Mesendoderm (in vitro differentiated cells): ENCODE results near the gene STARD10.

ENCODE experiments used
- DNase-seq: peaks from one replicate; pipeline ENCODE4 v3.0.0; 2013
- H2AK5ac ChIP-seq: 2 replicates; pipeline ENCODE4 v1.6.1; 2013; ENCODE audit warnings: low read length, inconsistent platforms
- H2BK120ac ChIP-seq: 2 replicates; pipeline ENCODE4 v1.6.1; 2013; ENCODE audit warnings: low read depth, mild to moderate bottlenecking, low read length, moderate library complexity, mixed read lengths
- H2BK15ac ChIP-seq: replicated peaks from 2 replicates; pipeline ENCODE4 v1.6.1; 2013; ENCODE audit warnings: low read depth, mild to moderate bottlenecking, moderate library complexity
- H2BK5ac ChIP-seq: 2 replicates; pipeline ENCODE4 v1.6.1; 2013; ENCODE audit warnings: low read length, inconsistent platforms
- H3K18ac ChIP-seq: 2 replicates; pipeline ENCODE4 v1.6.1; 2013; ENCODE audit warnings: mild to moderate bottlenecking, low read length, mixed read lengths
- H3K23ac ChIP-seq: one replicate; pipeline ENCODE4 v1.6.1; 2013; ENCODE audit warnings: low read length
- H3K27ac ChIP-seq: 2 replicates; pipeline ENCODE4 v1.5.1; 2013; ENCODE audit warnings: low read depth, mild to moderate bottlenecking, inconsistent platforms, low read length, moderate library complexity
- H3K27me3 ChIP-seq: 2 replicates; pipeline ENCODE4 v1.6.1; 2013; ENCODE audit warnings: low read length, control low read depth, mild to moderate bottlenecking, inconsistent platforms; ENCODE audit not compliant: insufficient read depth, poor library complexity
- H3K36me3 ChIP-seq: 2 replicates; pipeline ENCODE4 v1.6.1; 2013; ENCODE audit warnings: low read length, inconsistent platforms; ENCODE audit not compliant: control insufficient read depth, insufficient read depth
- H3K4ac ChIP-seq: one replicate; pipeline ENCODE4 v1.6.1; 2013; ENCODE audit warnings: low read depth, mild to moderate bottlenecking, low read length, moderate library complexity
- H3K4me1 ChIP-seq: 2 replicates; pipeline ENCODE4 v1.6.1; 2013; ENCODE audit warnings: low read depth, low read length, inconsistent platforms; ENCODE audit not compliant: control insufficient read depth
- H3K4me2 ChIP-seq: 2 replicates; pipeline ENCODE4 v1.6.1; 2013; ENCODE audit warnings: low read length
- H3K4me3 ChIP-seq: 2 replicates; pipeline ENCODE4 v1.5.1; 2013; ENCODE audit warnings: mild to moderate bottlenecking, low read length
- H3K56ac ChIP-seq: one replicate; pipeline ENCODE4 v1.6.1; 2013; ENCODE audit warnings: low read length
- H3K79me1 ChIP-seq: 2 replicates; pipeline ENCODE4 v1.6.1; 2013; ENCODE audit warnings: low read length, inconsistent platforms
- H3K79me2 ChIP-seq: 2 replicates; pipeline ENCODE4 v1.6.1; 2013; ENCODE audit warnings: mild to moderate bottlenecking, low read length; ENCODE audit not compliant: control insufficient read depth, insufficient read depth
- H3K9ac ChIP-seq: 2 replicates; pipeline ENCODE4 v1.6.1; 2013; ENCODE audit warnings: low read length, inconsistent platforms
- H4K5ac ChIP-seq: one replicate; pipeline ENCODE4 v1.6.1; 2013; ENCODE audit warnings: low read length
- H4K8ac ChIP-seq: one replicate; pipeline ENCODE4 v1.6.1; 2013; ENCODE audit warnings: low read depth, mild to moderate bottlenecking, control low read depth, low read length, moderate library complexity
- WGBS: extraction: QIAGEN DNeasy Blood & Tissue Kit; methylation state at CpG from one replicate; pipeline ENCODE4 v1.1.7; 2013; ENCODE audit warnings: low lambda C conversion rate, missing lambda C conversion rate; ENCODE audit not compliant: insufficient coverage; ENCODE audit errors: extremely low coverage; 5-methylcytosine and 5-hydroxymethylcytosine counted together

STARD10 gene

DNA sequence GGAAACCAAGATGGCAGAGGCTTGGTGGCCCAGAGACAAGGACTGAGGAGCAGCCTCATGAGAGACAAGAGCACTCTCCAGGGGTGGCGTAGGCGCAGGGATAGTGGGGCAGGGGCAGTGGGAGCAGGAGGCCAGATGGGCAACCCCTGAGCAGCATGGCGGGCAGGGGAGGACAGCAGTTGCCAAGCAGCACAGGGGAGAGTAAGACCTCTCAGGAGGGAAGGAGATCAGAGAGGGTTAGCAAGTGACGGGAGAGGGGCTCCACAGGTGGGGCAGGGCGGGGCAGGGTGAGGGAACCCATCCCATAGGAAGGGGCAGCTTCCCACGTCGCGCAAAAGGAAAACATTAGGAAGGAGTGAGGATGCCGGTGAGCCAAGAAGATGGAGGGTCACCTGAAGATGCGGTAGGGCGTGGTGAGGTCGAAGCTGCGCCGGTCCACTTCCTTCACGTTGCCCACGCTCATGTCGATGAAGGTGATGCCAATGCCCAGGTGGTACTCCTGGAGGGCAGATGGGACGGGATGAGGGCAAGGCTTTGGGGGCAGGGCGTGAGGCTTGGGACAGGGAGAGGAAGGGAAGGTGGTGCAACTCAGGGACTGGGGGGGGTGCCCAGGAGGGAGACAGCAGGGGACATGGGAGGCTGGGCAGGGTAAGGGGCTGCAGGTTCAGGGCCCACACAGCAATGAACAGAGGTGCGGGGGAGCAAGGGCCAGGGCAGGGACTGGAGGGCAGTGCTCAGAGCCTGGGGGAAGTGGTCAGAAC, 84.2 kb downstream of the STARD10 start:
- H3K36me3 ChIP-seq = no peaks in the 10 kb centered on the region
- no peaks in the 10 kb centered on the region for H3K27me3 ChIP-seq
- no peak overlapping the region for H3K4me2 ChIP-seq
- H3K4me3 ChIP-seq = no peak overlapping the region
- no peak for DNase-seq
- H3K56ac ChIP-seq = no peak overlapping the region
- no peak overlapping the region for H2BK15ac ChIP-seq
- H3K4ac ChIP-seq = no peak overlapping the region
- WGBS = no CpG with 5 or more reads among the region's 20 CpGs
- no peak overlapping the region for H2BK120ac ChIP-seq
- H2AK5ac ChIP-seq = no peak overlapping the region
- H4K8ac ChIP-seq = no peak overlapping the region
- no peak overlapping the region for H3K9ac ChIP-seq
- H2BK5ac ChIP-seq = no peak overlapping the region
- H3K4me1 ChIP-seq = peaks cover 18% of the 10 kb centered on the region
- no peak overlapping the region for H3K23ac ChIP-seq
- H3K79me2 ChIP-seq = no peaks in the 10 kb centered on the region
- H3K79me1 ChIP-seq = peaks cover 3% of the 10 kb centered on the region
- H3K18ac ChIP-seq = no peak overlapping the region
- no peak overlapping the region for H3K27ac ChIP-seq
- no peak overlapping the region for H4K5ac ChIP-seq

GRCh38 chr11:72707032-72707431, 86.8 kb downstream of the STARD10 start:
- Histone ChIP-seq H3K4me2 (no peak overlapping the region), H2AK5ac (no peak overlapping the region)
- WGBS = no CpG with 5 or more reads among the region's 9 CpGs

DNA sequence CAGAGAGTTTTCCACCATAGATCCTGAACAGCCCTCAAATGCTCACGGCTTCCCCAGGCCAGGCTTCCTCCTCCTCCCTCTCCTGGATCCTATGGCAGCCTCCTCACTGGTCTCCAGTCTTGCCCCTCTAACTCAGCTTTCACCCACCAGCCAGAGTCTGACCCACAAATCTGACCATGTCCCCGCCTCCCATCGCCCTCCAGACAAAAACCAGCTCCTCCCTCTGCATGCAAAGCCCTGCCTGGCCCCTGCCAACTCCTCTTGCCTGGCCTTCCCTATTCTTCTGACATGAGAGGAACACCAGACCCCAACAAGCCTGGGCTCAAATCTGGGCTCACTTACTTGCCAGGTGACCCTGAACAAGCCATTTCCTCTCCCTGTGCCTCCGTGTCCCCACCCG, 87.3 kb downstream of the STARD10 start:
- no peak overlapping the region for H3K4ac ChIP-seq
- peaks cover 22% of the 10 kb centered on the region for H3K4me1 ChIP-seq
- WGBS = no CpG with 5 or more reads among the region's 5 CpGs
- peak overlapping the region; percentile 61 for H2AK5ac ChIP-seq
- H3K9ac ChIP-seq = peak overlapping the region; percentile 28
- no peak for DNase-seq
- H4K8ac ChIP-seq = no peak overlapping the region
- no peak overlapping the region for H3K23ac ChIP-seq
- no peaks in the 10 kb centered on the region for H3K36me3 ChIP-seq
- H3K4me2 ChIP-seq = no peak overlapping the region
- no peaks in the 10 kb centered on the region for H3K79me2 ChIP-seq
- no peak overlapping the region for H2BK15ac ChIP-seq
- no peaks in the 10 kb centered on the region for H3K27me3 ChIP-seq
- no peak overlapping the region for H3K18ac ChIP-seq
- H2BK120ac ChIP-seq = no peak overlapping the region
- peak overlapping the region; percentile 36 for H2BK5ac ChIP-seq
- peaks cover 4% of the 10 kb centered on the region for H3K79me1 ChIP-seq
- peak overlapping the region; percentile 59 for H3K56ac ChIP-seq
- no peak overlapping the region for H3K4me3 ChIP-seq
- H4K5ac ChIP-seq = no peak overlapping the region
- H3K27ac ChIP-seq = peak overlapping the region; percentile 89

More at GRCh38 chr11:72707032-72707431, 86.8 kb downstream of the STARD10 start:
- no peak for DNase-seq
- Histone ChIP-seq H3K9ac (no peak overlapping the region), H2BK5ac (no peak overlapping the region), H3K79me2 (no peaks in the 10 kb centered on the region), H3K27me3 (no peaks in the 10 kb centered on the region), H4K5ac (no peak overlapping the region), H2BK120ac (no peak overlapping the region), H3K36me3 (no peaks in the 10 kb centered on the region), H4K8ac (no peak overlapping the region), H3K79me1 (peaks cover 4% of the 10 kb centered on the region), H3K4ac (no peak overlapping the region), H2BK15ac (no peak overlapping the region), H3K4me1 (peaks cover 22% of the 10 kb centered on the region), H3K23ac (no peak overlapping the region), H3K56ac (no peak overlapping the region), H3K18ac (no peak overlapping the region), H3K27ac (no peak overlapping the region), H3K4me3 (no peak overlapping the region)

- Histone ChIP-seq H3K9ac (peak overlapping the region; percentile 40), H3K4me2 (no peak overlapping the region), H2AK5ac (peak overlapping the region; percentile 61), H3K23ac (no peak overlapping the region), H4K8ac (no peak overlapping the region), H3K56ac (peak overlapping the region; percentile 59), H2BK5ac (peak overlapping the region; percentile 69), H3K18ac (peak overlapping the region; percentile 8), H2BK15ac (no peak overlapping the region), H3K4me3 (no peak overlapping the region), H2BK120ac (no peak overlapping the region), H3K79me1 (peaks cover 4% of the 10 kb centered on the region), H3K27me3 (no peaks in the 10 kb centered on the region), H3K27ac (peak overlapping the region; percentile 89), H3K79me2 (no peaks in the 10 kb centered on the region), H3K4me1 (peaks cover 22% of the 10 kb centered on the region), H3K36me3 (peaks cover 2% of the 10 kb centered on the region), H4K5ac (no peak overlapping the region), H3K4ac (no peak overlapping the region)
- peak; percentile 55 for DNase-seq
- no CpG with 5 or more reads among the region's 12 CpGs for WGBS
Observed at GRCh38 chr11:72705442-72706365, 88.1 kb downstream of the STARD10 start.

- DNase-seq = peak; percentile 93
- no peak overlapping the region for H3K9ac ChIP-seq
- no peak overlapping the region for H2BK15ac ChIP-seq
- no peak overlapping the region for H3K23ac ChIP-seq
- H3K27ac ChIP-seq = peak overlapping the region; percentile 87
- H3K4me3 ChIP-seq = no peak overlapping the region
- peaks cover 4% of the 10 kb centered on the region for H3K36me3 ChIP-seq
- no peak overlapping the region for H3K56ac ChIP-seq
- H2BK5ac ChIP-seq = peak overlapping the region; percentile 35
- no peaks in the 10 kb centered on the region for H3K27me3 ChIP-seq
- H3K4ac ChIP-seq = no peak overlapping the region
- H3K79me1 ChIP-seq = peaks cover 4% of the 10 kb centered on the region
- H3K4me2 ChIP-seq = no peak overlapping the region
- H3K18ac ChIP-seq = no peak overlapping the region
- no peak overlapping the region for H2BK120ac ChIP-seq
- no CpG with 5 or more reads among the region's 4 CpGs for WGBS
- H4K5ac ChIP-seq = no peak overlapping the region
- no peak overlapping the region for H2AK5ac ChIP-seq
- peaks cover 26% of the 10 kb centered on the region for H3K4me1 ChIP-seq
- no peaks in the 10 kb centered on the region for H3K79me2 ChIP-seq
- no peak overlapping the region for H4K8ac ChIP-seq
Observed at GRCh38 chr11:72704783-72705265, 89.0 kb downstream of the STARD10 start.
